Stomach smooth muscle (tissue), 2 donors: Measurements from ENCODE around the gene RNF19B.

Experiments used
- H3K27ac ChIP-seq: one replicate; pipeline ENCODE4 v1.7.0; 2013; ENCODE audit warnings: mild to moderate bottlenecking, low read length, inconsistent platforms
- H3K27me3 ChIP-seq, 2 donors: one replicate each; pipeline ENCODE4 v1.7.0; 2013; ENCODE audit warnings: low read length in 2 of 2; ENCODE audit not compliant: insufficient read depth in 2 of 2, control insufficient read depth in 1 of 2
- H3K36me3 ChIP-seq, 2 donors: one replicate each; pipeline ENCODE4 v1.7.0; 2013; ENCODE audit warnings: low read length in 2 of 2; ENCODE audit not compliant: control insufficient read depth in 2 of 2, insufficient read depth in 2 of 2
- H3K4me1 ChIP-seq: one replicate; pipeline ENCODE4 v1.7.0; 2013; ENCODE audit warnings: low read length; ENCODE audit not compliant: control insufficient read depth, insufficient read depth
- H3K4me3 ChIP-seq, 2 donors: one replicate each; pipeline ENCODE4 v1.7.0; 2013; ENCODE audit warnings: low read length in 2 of 2
- H3K9ac ChIP-seq, 2 donors: one replicate each; pipeline ENCODE4 v1.7.0; 2013; ENCODE audit warnings: low read length in 2 of 2, mild to moderate bottlenecking in 1 of 2
- H3K9me3 ChIP-seq, 2 donors: one replicate each; pipeline ENCODE4 v1.7.0; 2013; ENCODE audit warnings: low read length in 2 of 2; ENCODE audit not compliant: control insufficient read depth in 2 of 2
- donor health status: healthy.
- donor health status: Pancreatic carcinoma.

RNF19B gene

DNA sequence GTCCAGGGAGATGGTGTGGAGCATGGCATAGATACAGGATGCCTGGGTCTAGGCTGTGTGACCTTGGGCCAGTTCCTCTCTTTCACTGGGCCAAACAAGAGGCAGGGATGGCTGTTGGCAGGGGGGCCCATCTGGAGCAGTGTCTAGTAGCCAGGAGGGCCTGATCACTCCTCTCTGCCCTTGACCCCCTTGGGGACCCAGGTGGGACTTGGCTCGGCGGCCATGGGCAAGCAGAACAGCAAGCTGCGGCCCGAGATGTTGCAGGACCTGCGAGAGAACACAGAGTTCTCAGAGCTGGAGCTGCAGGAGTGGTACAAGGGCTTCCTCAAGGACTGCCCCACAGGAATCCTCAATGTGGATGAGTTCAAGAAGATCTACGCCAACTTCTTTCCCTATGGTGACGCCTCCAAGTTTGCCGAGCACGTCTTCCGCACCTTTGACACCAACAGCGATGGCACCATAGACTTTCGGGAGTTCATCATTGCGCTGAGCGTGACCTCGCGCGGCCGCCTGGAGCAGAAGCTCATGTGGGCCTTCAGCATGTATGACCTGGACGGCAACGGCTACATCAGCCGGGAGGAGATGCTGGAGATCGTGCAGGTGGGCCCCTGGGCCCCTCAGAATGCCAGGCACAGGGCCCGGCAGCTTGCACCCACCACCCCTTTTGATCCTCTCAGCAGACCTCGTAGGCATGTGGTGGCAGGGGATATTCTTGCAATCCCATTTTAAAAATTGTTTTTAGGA is 75.8 kb downstream of the RNF19B start:
- peaks cover 14% of the 10 kb centered on the region for H3K4me1 ChIP-seq
- no peak overlapping the region for H3K27ac ChIP-seq
- H3K36me3 ChIP-seq = no peaks in the 10 kb centered on the region
- no peak overlapping the region for H3K4me3 ChIP-seq
- no peaks in the 10 kb centered on the region for H3K9me3 ChIP-seq
- no peak overlapping the region for H3K9ac ChIP-seq
- peaks cover 45 to 61% of the 10 kb centered on the region in 2 donors for H3K27me3 ChIP-seq

DNA sequence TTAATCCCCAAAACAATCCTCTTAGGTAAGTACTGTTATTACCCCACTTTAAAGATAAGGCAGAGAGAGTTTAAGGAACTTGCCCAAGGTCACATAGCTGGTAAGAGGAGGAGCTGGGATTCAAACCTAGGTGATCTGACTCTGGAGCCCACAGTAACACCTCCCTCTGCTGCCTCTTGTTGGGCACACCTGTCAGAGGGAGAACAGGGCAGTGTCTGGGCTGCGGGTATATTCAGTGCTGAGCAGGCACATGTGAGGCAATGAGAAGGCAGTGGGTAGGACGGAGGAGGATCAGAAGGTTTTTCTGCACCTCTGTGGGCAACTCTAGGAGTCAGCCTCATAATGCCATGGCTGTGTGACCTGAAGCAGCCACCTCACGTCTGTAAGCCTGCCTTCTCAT is 76.5 kb downstream of the RNF19B start:
- H3K4me3 ChIP-seq = no peak overlapping the region
- no peaks in the 10 kb centered on the region for H3K9me3 ChIP-seq
- peaks cover 9% of the 10 kb centered on the region for H3K4me1 ChIP-seq
- no peak overlapping the region for H3K27ac ChIP-seq
- H3K9ac ChIP-seq = no peak overlapping the region
- no peaks in the 10 kb centered on the region for H3K36me3 ChIP-seq
- peaks cover 47 to 57% of the 10 kb centered on the region in 2 donors for H3K27me3 ChIP-seq

DNA sequence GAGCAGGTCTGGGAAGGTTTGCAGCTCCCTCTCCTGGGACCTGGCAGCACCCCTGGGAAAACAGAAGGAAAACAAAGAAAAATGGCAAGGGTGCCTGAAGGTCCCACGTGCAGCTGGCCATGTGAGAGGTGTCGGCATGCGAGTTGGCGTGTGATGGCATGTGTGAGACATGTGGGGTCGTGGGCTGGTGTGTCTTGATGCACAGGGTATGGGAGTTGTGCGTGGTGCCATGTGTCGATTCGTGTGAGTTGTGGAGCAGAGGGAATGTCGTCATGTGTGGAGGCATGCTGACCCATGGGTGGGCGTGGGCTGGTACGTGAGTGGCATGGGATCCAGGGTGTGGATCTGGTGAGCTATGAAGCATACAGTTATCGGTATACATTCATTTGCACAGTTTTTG is 77.0 kb downstream of the RNF19B start:
- Histone ChIP-seq H3K36me3 (no peaks in the 10 kb centered on the region), H3K4me1 (peaks cover 4% of the 10 kb centered on the region), H3K9ac (no peak overlapping the region), H3K27ac (no peak overlapping the region), H3K9me3 (no peaks in the 10 kb centered on the region), H3K27me3 (peaks cover 45 to 52% of the 10 kb centered on the region in 2 donors), H3K4me3 (no peak overlapping the region)

DNA sequence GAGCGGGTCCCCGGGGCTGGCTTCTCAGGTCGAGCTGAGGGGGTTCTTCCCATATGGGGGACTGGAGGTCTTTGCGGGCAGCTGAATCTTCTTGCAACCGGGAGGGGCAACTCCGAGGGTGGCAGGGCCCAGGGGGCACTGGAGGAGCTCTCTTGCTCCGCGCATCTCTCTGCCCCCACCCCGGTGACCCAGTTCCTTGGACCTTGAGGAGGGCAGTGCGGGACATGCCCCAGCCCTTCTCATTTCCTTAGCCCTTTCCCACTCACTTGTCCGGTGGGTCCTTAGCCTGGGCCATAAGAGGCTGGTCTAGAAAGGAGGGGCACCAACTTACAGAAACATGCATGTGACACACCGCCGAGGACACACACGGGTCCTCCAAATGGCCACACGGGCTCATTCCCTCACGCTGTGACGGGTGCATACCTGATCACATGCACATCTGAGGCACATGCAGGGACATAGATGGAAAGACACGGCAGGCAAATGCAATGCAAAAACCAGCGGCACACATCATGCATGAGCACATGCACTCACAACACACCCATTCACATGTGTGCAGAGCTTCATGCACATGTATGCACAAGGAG is 77.7 kb downstream of the RNF19B start:
- H3K9ac ChIP-seq = no peak overlapping the region
- no peaks in the 10 kb centered on the region for H3K9me3 ChIP-seq
- peaks cover 8% of the 10 kb centered on the region for H3K4me1 ChIP-seq
- H3K27me3 ChIP-seq = peaks cover 38 to 45% of the 10 kb centered on the region in 2 donors
- no peak overlapping the region for H3K4me3 ChIP-seq
- no peaks in the 10 kb centered on the region for H3K36me3 ChIP-seq
- no peak overlapping the region for H3K27ac ChIP-seq
